Brain pericyte (primary cell): ENCODE measurements around the gene JAK1.
A peak's percentile ranks its signal among the peaks of the same experiment; 100 is the strongest.

Experiments
- DNase-seq: peaks from one replicate; pipeline ENCODE4 v3.0.0-alpha.2; 2012; ENCODE audit warnings: low read depth, low spot score

Gene JAK1

DNA sequence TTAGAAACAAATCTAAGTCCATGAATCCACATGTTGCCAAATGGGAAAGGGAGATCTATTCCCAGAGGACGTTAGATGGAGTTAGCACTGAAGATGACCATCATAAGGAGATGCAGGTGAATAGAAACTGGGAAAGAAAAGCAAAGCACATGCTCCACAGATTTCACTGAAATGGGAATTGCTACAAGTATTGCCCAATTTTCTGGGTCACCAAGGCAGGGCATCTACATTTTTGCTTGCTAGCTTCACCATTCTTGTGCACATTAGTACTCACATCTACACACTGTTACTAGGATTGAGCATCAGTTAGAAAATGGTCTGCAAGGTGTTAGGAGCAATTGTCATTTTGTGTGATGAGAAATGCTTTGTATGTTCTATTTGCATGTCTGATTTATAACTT lies 99.1 kb downstream of the JAK1 start:
- no peak for DNase-seq

DNA sequence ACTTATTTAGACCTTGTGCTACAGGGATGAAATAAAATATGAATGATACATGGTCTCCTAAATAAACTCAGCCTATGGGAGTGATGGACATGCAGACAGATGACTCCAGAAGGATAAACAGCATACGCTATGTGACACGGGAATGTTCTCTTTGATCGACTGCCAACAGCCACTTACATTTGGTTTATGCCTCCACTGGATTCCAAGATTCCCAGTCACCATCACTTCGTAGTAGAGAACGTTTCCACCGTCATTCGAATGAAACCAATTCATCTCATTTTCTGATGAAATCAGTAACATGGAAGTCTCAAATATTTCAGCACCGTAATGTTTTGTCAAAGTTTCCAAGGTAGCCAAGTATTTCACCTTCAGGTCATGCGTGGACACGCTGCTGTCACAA lies 99.7 kb downstream of the JAK1 start:
- DNase-seq: no peak

- DNase-seq: no peak
Measured at GRCh38 chr1:64865105-64865757, 101.1 kb downstream of the JAK1 start.

DNA sequence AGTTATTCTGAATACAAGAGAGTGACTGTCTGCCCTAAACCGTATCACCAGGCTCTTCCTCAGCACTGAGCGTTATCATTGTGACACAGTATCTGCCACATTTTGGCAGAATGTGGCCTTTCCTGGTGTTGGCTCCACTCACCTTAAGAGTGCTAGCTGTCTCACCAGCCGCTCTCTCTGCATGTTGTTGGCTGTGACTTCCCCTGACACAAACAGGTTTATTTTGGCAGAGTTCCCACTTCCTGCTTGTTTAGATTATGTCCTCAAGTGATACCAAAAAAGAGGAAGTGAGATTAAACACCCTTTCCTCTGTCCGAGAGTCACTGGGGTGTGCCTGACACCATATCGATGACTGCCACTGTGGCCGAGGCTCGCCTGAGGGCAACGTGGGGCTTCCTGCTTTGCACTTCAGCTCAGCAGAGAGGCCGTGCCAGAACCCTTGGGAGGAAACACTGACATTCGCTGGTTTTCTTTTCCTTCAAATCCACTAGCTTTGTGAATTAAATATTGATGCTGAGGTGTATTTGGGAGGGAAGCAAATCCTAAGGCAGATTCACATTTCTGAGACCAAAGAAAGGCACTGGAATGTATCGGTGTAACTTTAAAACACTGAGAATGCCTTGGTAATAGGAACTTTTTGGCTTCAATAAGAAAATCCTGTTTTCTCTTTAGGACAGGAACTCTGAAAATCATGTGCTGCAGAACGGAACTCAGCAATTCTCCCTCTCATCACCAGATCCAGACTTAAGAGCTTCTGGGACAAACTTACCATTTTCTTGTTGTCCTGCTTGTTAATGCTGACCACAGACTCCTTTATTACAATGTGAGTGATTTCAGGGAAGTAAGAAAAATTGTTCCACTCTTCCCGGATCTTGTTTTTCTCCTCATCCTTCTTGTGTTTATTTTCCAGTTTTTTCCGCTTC lies 102.1 kb downstream of the JAK1 start:
- DNase-seq: no peak

DNA sequence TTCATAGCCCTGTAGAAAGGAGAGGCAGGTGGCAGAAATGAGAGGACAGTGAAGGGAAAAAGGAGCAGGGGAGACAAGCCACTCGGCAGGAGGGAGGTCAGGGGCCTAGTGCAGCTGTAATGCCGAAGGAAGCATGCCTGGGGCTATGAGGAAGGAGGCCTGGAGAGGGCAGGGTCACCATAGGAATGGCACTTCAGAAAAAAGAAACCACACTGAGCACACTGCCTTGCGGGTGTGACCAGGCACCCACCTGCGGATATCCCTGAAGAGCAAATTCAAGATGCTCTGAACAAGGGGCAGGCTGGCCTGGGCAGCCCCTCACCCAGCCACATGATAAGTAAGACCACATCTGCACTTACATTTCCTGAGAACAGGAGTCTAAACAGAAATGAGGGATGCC lies 104.7 kb downstream of the JAK1 start:
- DNase-seq: no peak

GRCh38 chr1:64857347-64857746 lies 109.0 kb downstream of the JAK1 start:
- no peak for DNase-seq

GRCh38 chr1:64856553-64856952 lies 109.8 kb downstream of the JAK1 start:
- no peak for DNase-seq

DNA sequence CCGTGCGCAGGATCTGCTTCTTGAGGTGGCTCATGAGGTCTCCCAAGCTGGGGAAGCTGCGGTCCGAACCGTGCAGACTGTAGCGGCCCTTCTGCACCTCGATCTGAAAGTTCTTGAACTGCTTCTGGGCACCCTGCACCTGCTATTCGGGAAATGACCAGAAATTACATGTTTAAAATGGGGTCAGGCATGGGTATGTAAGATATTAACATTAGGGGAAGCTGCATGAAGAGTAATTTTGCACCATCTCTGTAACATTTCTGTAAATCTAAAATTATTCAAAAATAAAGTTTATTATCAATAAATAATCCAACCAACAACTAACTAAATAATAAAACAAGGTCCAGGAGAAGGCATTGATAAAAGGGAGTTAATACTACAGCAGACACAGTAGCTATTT lies 110.8 kb downstream of the JAK1 start:
- no peak for DNase-seq

GRCh38 chr1:64854674-64855073 lies 111.7 kb downstream of the JAK1 start:
- no peak for DNase-seq

- no peak for DNase-seq
Measured at GRCh38 chr1:64851664-64852063, 114.7 kb downstream of the JAK1 start.

- no peak for DNase-seq
Measured at GRCh38 chr1:64850846-64851245, 115.5 kb downstream of the JAK1 start.

- no peak for DNase-seq
Measured at GRCh38 chr1:64849942-64850341, 116.4 kb downstream of the JAK1 start.

- no peak for DNase-seq
Measured at GRCh38 chr1:64848803-64849202, 117.5 kb downstream of the JAK1 start.

- no peak for DNase-seq
Measured at GRCh38 chr1:64848136-64848535, 118.2 kb downstream of the JAK1 start.

- no peak for DNase-seq
Measured at GRCh38 chr1:64847666-64848065, 118.7 kb downstream of the JAK1 start.

DNA sequence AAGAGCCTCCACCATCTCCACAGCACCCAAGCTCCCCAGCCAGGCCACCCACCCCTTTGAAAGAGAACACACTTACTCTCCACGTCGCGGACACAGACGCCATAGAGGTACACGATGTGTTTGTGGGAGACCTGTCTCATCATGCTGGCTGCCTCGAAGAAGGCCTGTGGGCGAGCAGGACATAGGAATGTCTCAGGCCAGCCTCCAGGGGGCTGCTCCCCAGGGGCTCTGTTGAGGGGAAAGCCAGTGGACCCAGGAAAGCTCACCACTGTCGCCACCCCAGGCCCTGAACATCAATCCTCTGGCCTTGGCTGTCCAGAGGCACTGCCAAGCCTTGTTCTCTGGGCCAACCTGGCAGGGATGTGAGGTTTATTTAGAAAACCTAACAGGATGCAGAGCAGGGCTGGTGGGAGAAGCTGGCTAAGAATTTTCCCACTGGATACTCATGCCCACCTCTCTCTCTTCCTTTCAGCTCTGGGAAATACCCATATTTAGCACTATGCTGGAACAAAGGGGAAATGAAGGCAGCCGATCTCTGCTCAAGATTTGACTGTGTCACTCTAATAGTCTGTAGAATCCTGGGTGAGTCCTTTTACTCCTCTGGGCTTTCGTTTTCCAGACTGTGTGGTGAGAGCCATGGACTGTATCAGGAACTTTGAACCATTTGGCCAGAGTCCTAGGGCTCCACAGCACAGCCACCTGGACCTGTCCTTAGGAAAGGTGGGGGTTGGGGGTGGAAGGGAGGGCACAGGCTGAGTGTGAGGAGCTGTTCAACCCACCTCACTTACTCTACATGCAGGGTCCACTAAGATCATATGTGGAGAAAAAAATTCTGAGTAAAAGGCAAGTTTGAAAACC lies 119.5 kb downstream of the JAK1 start:
- DNase-seq: no peak

DNA sequence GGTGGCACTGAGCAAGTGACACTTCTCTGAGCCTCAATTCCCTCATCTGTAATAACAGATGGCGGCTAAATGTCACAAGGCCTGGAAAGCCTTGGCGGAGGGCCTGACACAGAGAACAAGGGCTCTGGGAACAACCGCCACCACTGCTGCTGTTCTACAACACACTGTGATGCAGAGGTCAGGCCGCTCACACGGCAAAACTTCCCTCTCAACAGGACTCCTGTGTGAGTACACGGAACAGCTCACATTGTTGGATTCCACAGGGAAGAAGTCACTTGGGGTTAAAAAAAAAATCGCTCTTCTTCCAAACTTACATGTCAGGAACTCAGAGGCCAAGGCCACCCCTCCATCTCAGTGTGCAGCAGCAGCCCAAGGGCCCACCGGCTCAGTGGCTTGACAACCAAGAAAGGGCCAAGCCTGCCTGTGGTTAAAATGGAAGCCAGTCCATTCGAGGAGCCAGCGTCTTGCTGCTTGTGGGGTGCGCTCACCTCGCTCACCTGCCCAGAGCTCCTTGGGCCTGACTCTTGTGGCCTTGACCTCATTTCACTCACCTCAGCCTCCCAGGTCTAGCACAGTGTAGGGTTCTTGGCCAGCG lies 120.4 kb downstream of the JAK1 start:
- peak; percentile 53 for DNase-seq

DNA sequence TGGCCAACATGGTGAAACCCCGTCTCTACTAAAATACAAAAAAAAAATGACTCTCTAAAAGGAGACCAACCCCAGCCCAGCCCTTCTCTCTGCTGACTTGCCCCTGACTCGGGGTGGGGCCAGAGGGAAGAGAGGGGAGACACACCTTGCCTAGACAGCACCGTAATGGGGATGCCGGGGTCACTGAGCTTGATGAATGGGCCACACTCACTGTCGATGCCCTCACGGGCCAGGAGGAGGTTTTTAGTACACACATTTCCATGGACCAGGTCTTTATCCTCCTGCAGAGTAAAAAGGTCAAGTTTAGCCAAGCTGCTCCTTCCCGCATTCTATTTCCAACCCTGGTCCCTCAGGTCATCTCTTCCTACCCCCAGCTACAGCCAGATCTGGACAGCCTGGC lies 121.7 kb downstream of the JAK1 start:
- DNase-seq: no peak

- DNase-seq: no peak
Measured at GRCh38 chr1:64844175-64844574, 122.2 kb downstream of the JAK1 start.

DNA sequence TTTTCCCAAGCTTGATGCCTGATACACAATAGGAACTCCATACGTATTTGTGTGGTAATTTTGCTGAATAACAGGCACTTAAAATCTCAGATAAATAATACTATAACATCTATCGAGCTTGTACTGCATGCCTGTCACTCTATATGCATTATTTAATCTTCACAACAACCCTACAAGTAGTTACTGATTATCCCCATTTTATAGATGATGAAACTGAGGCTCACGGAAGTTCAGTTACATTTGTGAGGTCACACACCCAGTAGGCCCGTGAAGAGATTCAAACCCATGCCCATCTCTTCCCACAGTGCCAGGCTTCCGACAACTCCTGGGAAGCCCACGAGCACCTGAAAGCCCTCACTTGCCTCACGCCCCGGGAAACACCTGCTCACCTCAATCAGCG lies 122.7 kb downstream of the JAK1 start:
- no peak for DNase-seq

DNA sequence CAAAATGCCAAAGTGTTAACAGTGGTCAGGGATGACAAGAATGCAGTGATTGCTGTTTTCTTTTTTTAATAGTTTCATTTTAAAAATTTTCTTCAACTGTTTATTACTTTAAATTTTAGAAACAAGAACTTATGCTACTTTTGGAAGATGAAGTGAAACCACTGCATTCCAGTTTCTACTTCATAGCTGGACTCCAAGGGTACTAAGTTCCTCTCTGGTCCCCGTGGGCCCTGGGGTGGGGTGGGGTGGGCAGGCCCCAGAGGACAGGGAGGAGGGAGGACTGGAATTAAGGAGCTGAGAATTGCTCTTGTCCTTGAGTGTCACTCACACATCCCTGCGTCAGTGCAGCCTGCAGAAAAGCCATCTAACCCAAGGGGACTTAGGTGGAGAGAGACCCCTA lies 124.1 kb downstream of the JAK1 start:
- DNase-seq: no peak
